GM12865 (cell line): Measurements from ENCODE around the gene ADNP.

Experiments
- DNase-seq: peaks from one replicate; pipeline ENCODE4 v3.0.0; 2010; ENCODE audit warnings: low read depth
- H3K4me3 ChIP-seq: 2 replicates; pipeline ENCODE4 v1.5.1; 2011; ENCODE audit warnings: mild to moderate bottlenecking, low read depth, low read length, control low read depth
- CTCF ChIP-seq: IDR thresholded peaks from 2 replicates; pipeline ENCODE4 v1.5.1; 2011; ENCODE audit warnings: low read length, control low read depth, low read depth, inconsistent platforms; ENCODE audit not compliant: insufficient read depth; ENCODE audit errors: missing control alignments

Gene ADNP

DNA sequence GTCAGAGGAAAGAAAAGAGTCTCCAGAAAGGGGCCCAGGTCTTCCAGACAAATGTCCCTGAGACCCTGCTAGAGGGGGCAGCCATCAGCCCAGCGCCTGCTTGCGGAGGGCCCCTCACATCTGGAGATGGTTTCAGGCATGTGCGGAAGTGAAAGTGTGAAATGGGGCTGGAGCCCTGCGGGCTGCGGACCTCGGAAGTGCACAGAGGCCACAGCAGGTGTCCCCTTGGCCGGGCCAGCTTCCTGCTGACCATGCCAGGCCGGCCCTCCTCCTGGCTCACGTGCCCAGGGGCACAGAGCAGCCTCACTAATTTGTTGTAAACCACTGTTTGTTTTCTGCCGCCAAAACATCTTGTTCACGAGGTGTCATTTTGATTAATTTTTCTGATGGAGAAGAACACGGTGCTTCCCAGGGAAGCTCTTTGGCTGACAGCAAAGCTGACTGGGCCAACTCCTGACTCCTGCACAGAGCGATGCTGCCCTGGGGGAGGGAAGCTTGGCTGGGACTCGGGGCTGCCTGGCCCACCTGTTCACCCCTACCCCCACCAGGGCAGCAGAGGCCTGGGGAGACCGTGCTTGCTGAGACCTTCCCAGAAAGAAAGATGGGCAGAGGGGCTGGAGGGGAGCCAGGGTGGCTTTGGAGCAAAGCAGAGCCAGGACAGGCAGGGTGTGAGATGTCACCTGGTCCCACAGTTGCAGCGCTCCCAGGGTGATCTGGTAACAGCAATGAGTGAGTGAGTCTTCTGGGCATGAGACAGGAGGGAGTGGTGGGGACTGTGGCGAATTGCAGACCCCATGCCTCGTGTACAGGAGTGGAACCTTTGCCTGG lies 82.2 kb downstream of the ADNP start:
- peak; percentile 83 for DNase-seq
- no peak for TF ChIP-seq CTCF

GRCh38 chr20:50848341-50848808 lies 82.9 kb downstream of the ADNP start:
- no peak for TF ChIP-seq CTCF
- peak; percentile 44 for DNase-seq
- no peak overlapping the region for H3K4me3 ChIP-seq

More for the DNA sequence above, 82.2 kb downstream of the ADNP start:
- no peak overlapping the region for H3K4me3 ChIP-seq

DNA sequence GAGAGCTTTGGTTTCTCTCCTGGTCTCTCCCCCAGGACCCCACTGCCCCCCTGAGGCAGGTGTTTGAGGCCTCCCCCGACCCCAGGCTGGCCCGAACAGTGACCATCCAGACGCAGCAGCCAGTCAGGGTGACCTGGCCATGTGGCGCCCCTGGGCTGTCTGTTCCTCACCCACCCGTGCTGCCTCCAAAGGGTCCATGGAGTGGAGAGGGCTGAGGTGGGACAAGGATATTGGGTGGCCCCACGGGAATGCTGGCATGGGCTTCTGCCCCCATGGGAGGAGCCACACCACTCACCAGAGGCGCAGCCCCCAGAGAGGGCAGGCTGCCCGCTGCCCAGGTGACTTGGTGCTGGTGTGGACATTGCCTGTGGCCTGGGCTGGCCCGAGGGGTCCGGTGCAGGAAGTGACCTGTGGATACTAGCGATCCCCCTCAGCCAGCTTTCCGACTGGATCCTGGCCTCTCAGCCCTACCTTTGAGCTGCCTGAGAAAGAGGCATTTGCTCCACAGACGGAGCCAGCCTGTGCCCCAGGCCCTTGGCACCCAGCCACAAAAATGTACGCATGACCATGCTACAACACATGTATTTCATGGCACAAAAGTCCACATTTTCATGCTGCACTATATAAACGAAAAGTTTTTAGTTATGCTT lies 85.5 kb downstream of the ADNP start:
- DNase-seq: no peak
- no peak overlapping the region for H3K4me3 ChIP-seq
- no peak for TF ChIP-seq CTCF

- no peak for TF ChIP-seq CTCF
- H3K4me3 ChIP-seq: peak overlapping the region; percentile 10
- peak; percentile 97 for DNase-seq
These were observed 86.7 kb downstream of the ADNP start for GRCh38 chr20:50844430-50845100.

DNA sequence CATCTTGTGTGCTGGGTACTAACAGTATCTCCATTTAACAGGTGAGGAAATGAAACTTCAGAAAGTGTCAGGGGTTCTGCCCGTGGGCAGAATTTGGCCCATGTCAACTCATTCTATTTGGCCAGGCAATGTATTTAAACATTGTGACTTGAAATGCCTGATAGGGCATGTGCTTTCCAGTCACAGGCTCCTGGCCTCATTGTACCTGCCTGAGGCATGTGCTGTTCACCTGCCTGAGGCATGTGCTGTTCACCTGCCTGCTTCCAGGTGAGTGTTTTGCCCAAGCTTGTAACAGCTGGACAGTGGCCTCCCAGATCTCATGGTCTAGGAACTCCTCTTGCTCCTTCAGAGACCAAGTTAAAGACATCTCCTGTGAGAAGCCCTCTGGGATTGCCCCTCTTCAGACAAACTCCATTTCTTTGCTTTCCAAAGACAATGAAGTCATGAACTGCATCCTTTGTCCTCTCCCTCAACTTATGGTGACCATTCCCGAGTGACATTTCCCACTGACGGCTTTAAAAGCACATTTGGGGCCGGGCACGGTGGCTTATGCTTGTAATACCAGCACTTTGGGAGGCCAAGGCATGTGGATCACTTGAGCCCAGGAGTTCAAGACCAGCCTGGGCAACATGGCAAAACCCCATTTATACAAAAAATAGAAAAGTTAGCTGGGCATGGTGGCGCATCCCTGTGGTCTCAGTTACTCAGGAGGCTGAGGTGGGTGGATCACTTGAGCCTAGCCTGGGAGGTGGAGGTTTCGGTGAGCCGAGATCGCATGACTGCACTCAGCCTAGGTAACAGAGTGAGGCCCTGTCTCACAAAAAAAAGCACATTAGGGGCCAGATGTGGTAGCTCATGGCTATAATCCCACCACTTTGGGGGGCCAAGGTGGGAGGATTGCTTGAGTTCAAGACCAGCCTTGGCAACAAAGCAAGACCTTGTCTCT lies 87.6 kb downstream of the ADNP start:
- H3K4me3 ChIP-seq: no peak overlapping the region
- no peak for TF ChIP-seq CTCF
- peak; percentile 62 for DNase-seq

DNA sequence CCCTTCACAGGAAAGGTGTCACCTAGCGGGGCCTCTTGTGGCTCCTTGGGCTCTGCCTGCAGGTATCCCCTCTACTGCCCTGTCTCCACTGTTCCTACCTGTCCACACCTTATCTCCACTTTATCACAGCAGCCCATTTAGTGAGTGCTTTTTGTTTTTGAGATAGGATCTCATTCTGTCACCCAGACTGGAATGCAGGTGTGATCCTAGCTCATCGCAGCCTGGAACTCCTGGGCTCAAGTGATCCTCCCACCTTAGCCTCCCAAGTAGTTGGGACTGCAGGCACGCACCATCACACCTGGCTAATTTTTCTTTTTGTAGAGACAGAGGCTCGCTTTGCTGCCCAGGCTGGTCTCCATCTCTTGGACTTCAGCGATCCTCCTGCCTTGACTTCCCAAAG lies 88.4 kb downstream of the ADNP start:
- TF ChIP-seq CTCF: no peak
- no peak for DNase-seq
- no peak overlapping the region for H3K4me3 ChIP-seq
